Measurements from ENCODE around the gene NDUFS8. TPM values are rescaled to one million over a fixed set of nuclear protein-coding genes. Genes with fewer than 3 reads are reported as not detected.

The NDUFS8 gene
- total and polyA plus RNA-seq, 4 donors, result 61.2 to 148 (median 106) TPM

- H3K4me1 ChIP-seq (ENCODE audit: control insufficient read depth in 4 of 4, insufficient read depth in 4 of 4, low read length in 3 of 4), result peaks cover 20 to 51% (median 33%) of the 10 kb centered on the region in 4 donors
- peak; percentile 82 for DNase-seq (ENCODE audit: low spot score)
- 5% methylated on average over 51 of the region's 51 CpGs for WGBS
These were observed 8.4 kb downstream of the NDUFS8 start, which contains the start of gene TCIRG1 for GRCh38 chr11:68038718-68039525. Gene TCIRG1 (plus strand): TSS chr11:68039025. CDS start chr11:68041272, 2,247 bp downstream.

GRCh38 chr11:68039526-68040086, 9.1 kb downstream of the NDUFS8 start:
- 16% methylated on average over 10 of the region's 10 CpGs for WGBS
- Histone ChIP-seq H3K4me3 (ENCODE audit: low read depth in 1 of 3, low read length in 3 of 3) (peak overlapping the region; percentile 79 to 88 (median 80)), H3K4me1 (ENCODE audit: control insufficient read depth in 4 of 4, insufficient read depth in 4 of 4, low read length in 3 of 4) (peaks cover 20 to 46% (median 29%) of the 10 kb centered on the region in 4 donors), H3K9me3 (ENCODE audit: control insufficient read depth in 4 of 4, low read length in 3 of 4) (no peaks in the 10 kb centered on the region), H3K27me3 (ENCODE audit: control insufficient read depth in 4 of 4, insufficient read depth in 4 of 4, low read length in 3 of 4) (no peaks in the 10 kb centered on the region), H3K9ac (ENCODE audit: low read depth in 1 of 2, low read length in 2 of 2) (peak overlapping the region; percentile 80 to 82), H3K36me3 (ENCODE audit: control insufficient read depth in 4 of 4, insufficient read depth in 3 of 4, low read depth in 1 of 4, low read length in 3 of 4) (peaks cover 0 to 14% (median 4%) of the 10 kb centered on the region in 4 donors), H3K27ac (ENCODE audit: low read depth in 1 of 2, low read length in 2 of 2) (peak overlapping the region; percentile 93 to 98)
- no peak for DNase-seq (ENCODE audit: low spot score)
- TF ChIP-seq CTCF (IDR thresholded peaks at IDR 0.05; ENCODE audit: low read depth, low read length, missing input control), result no peak
- TF ChIP-seq NR2F2 (IDR thresholded peaks at IDR 0.05), result no peak
- no peak for TF ChIP-seq FOXA2 (IDR thresholded peaks at IDR 0.05)
- no peak for TF ChIP-seq GABPA (IDR thresholded peaks at IDR 0.05 in 1 of 2, conservative IDR thresholded peaks at IDR 0.05 in 1 of 2)
- peak; percentile 19 for TF ChIP-seq REST (IDR thresholded peaks at IDR 0.05)
- TF ChIP-seq TAF1 (conservative IDR thresholded peaks at IDR 0.05), result no peak
- no peak for TF ChIP-seq EGR1 (IDR thresholded peaks at IDR 0.05; ENCODE audit: low read depth in 2 of 2)

More at GRCh38 chr11:68038718-68039525, 8.4 kb downstream of the NDUFS8 start, which contains the start of gene TCIRG1:
- Histone ChIP-seq H3K27ac (ENCODE audit: low read depth in 1 of 2, low read length in 2 of 2) (peak within 1 kb of the TSS; percentile 93 to 98), H3K9me3 (ENCODE audit: control insufficient read depth in 4 of 4, low read length in 3 of 4) (no peaks in the 10 kb centered on the region), H3K27me3 (ENCODE audit: control insufficient read depth in 4 of 4, insufficient read depth in 4 of 4, low read length in 3 of 4) (no peaks in the 10 kb centered on the region), H3K9ac (ENCODE audit: low read depth in 1 of 2, low read length in 2 of 2) (peak within 1 kb of the TSS; percentile 82 to 84), H3K4me3 (ENCODE audit: low read depth in 1 of 3, low read length in 3 of 3) (peak within 1 kb of the TSS; percentile 79 to 88 (median 80)), H3K36me3 (ENCODE audit: control insufficient read depth in 4 of 4, insufficient read depth in 3 of 4, low read depth in 1 of 4, low read length in 3 of 4) (peaks cover 0 to 7% (median 3%) of the 10 kb centered on the region in 4 donors)
- TF ChIP-seq CTCF (IDR thresholded peaks at IDR 0.05; ENCODE audit: low read depth, low read length, missing input control) (peak; percentile 7), REST (IDR thresholded peaks at IDR 0.05) (peak; percentile 44), TAF1 (conservative IDR thresholded peaks at IDR 0.05) (peak; percentile 83), FOXA1 (IDR thresholded peaks at IDR 0.05) (no peak), RAD21 (IDR thresholded peaks at IDR 0.05) (peak; percentile 30 to 48), EGR1 (IDR thresholded peaks at IDR 0.05; ENCODE audit: low read depth in 2 of 2) (no peak), YY1 (IDR thresholded peaks at IDR 0.05) (peak; percentile 61), NR2F2 (IDR thresholded peaks at IDR 0.05) (no peak)

Measured in liver (tissue), 9 donors.